D721Med (cell line): ENCODE results near the gene C1RL.

Source experiments
- DNase-seq: peaks from one replicate; pipeline ENCODE4 v3.0.0; 2011; ENCODE audit warnings: low spot score; ENCODE audit not compliant: insufficient read length
- FAIRE-seq: peaks from 2 replicates; lab custom pipeline; 2011; peaks lifted over from hg19 to GRCh38; lab: Jason Lieb, UNC
- CTCF ChIP-seq: IDR thresholded peaks from 2 replicates; pipeline ENCODE4 v1.5.1; 2012; ENCODE audit warnings: mild to moderate bottlenecking, control low read depth; ENCODE audit not compliant: insufficient read depth; ENCODE audit errors: missing control alignments

C1RL gene

DNA sequence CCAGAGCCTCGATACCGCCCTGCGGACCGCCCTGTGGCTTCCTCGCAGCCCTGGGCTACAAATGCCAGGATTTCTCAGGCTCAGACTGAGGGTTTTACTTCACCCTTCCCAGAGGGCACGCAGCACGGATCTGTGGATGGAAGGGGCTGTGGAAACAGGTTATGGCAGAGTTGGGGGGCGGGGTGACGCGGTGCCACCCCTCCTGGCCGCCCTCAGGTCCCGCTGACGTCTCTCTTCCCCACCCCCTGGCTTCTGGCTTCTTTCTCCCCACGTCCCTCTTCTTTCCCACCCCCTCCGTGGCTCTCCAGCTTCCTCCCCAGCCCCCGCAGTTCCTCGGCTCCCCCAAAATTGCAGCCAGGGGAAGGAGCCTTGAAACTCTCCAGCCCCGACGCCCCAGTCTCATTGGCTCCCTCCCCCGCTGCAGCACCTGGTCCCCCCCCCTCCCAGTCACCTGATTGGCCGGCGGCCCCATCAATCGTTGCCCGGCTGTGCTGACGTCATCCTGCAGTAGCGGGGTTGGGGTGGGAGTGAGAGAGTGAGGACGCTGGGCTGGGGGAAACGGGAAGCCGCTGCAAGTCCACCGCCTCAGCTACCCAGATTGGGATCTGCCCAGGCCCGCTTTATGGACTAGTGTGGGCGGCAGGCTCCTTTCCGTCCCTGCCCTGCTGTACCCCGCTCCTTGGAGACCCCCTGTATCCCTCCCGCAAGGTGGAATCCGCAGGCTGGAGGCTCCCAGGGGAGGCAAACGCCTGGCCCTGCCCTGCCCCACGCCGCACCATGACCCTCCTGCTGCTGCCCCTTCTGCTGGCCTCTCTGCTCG is 21.1 kb upstream of the C1RL start, which contains the start of gene CLSTN3:
Gene CLSTN3 (plus strand): TSS at position 500 of the 820 bp plus-strand sequence. CDS start 278 bp downstream, at position 778.
- peak; percentile 100 for DNase-seq
- no peak for TF ChIP-seq CTCF
- no peak for FAIRE-seq

- DNase-seq (no peak), FAIRE-seq (no peak)
- no peak for TF ChIP-seq CTCF
Observed at GRCh38 chr12:7129287-7129871, 20.4 kb upstream of the C1RL start.

DNA sequence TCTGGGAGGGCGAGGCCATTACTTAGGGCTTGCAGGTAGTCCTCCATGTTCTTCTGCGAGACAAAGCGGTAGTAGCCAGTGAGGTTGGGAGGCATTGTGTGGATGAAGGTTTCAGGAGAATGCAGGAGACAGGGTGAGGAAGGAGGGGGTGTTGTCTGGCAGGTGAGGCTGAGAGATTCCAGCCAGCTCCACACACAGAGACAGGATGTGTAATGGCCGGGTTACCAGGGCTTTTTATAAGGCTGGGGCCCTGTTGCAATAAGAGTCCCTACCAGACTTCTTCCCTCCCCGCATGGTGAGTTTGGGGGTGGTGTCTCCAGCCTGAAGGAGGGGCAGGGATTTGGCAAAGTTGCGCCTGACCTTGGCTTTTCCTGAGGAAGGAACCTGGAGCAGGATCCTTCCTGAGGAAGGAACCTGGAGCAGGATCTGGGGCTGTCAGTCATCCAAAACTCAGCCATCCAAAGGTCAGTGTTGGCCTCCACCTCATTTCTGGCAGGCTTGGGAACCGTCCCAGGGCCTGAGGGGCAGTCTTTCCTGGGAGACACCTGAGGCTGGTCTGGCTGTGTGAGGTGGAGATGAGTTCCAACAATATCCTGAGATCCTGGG is 19.8 kb upstream of the C1RL start, which contains the start of gene RBP5:
Gene RBP5 (minus strand): TSS at position 209 of the 606 bp plus-strand sequence. CDS start 114 bp downstream, at position 95.
- FAIRE-seq (no peak), DNase-seq (no peak)
- TF ChIP-seq CTCF, result no peak

DNA sequence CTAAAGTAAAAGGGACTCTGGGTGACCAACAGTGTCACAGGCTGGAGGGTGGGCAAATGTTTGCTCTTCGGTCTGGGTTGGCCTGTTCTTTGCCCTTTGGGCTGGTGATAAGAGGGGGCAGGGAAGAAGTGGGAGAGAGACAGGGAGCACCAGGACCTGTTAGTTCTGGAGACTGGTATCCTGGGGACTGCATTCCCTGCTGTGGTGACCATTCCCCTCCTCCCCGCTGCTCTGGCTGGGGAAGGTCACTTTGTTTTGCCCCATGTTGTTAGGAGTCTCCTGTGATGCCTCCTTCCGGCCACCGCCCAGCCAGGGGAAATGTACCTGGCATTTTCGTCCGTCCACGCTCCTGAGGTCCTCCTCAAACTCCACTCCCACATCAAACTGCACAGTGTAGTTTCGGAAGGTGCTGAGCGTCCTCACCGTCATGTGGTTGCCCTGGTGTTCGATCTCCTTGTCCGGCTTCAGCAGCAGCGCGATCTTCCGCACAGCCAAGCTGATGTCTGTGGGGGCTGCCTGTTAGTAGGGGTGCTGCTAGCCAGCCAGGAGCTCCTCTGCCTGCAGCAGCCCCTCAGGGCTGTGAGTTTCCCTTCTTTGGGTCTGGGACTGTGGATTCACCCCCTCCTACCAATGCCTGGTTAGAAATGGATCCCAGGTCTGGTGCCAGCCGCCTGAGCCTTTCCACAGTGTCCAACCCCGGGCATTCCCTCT is 19.1 kb upstream of the C1RL start:
- no peak for TF ChIP-seq CTCF
- DNase-seq, result no peak
- FAIRE-seq, result no peak

GRCh38 chr12:7125632-7126227 is 16.7 kb upstream of the C1RL start:
- FAIRE-seq, result no peak
- no peak for TF ChIP-seq CTCF
- no peak for DNase-seq

DNA sequence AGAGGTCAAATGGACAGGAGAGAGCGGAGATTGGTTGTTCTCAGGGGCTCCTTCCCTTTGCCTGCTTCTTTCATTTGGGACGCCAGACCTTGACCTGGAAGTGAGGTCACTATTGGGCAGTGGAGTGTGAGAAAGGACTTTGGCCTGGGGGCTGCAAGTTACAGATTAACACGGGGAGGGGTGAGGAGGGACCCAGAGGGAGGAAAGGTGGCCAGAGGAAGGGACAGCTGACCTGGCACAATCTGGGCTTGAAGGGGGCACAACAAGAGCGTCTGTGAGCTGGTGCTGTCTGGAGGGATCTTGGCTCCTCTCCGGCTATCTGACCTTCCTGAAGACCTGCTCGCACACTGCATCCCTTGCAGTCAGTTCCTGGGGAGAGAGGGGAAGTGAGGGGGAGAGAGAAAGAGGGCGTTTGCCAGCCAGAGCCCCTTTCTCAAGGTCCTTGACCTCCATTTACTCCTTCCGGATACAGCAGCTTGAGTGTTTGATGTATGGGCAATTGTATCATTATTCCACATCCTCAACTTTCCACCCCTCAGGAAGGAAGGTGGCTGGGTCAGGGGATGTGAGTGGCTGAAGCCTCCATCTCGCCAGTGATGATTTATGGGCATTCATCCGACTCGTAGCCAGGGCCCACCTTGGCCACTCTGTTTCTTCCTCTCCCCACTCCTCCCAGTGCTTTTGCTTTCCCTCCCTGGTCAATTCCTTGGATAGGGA is 14.9 kb upstream of the C1RL start:
- DNase-seq (no peak), FAIRE-seq (no peak)
- no peak for TF ChIP-seq CTCF
